Right lobe of liver (tissue), 6 donors: ENCODE results near the gene EHBP1L1. TPM values are rescaled to one million over a fixed set of nuclear protein-coding genes. Genes with fewer than 3 reads are reported as not detected.

Experiments used
- ATAC-seq, 4 donors: fragments of 200-7000 bp; cut with Tn5 transposase; one replicate each; pipeline ENCODE4 v1.9.1; 2020; ENCODE audit warnings: mild to moderate bottlenecking in 4 of 4, moderate library complexity in 4 of 4
- DNase-seq, 3 donors: peaks; one replicate each; pipeline ENCODE4 v3.0.0-alpha.2; 2020
- H3K27ac ChIP-seq, 3 donors: fragments of 200-600 bp; one replicate each; pipeline ENCODE4 v1.8.0; 2022
- H3K27me3 ChIP-seq, 2 donors: fragments of 200-600 bp; one replicate each; pipeline ENCODE4 v1.8.0; 2022
- H3K36me3 ChIP-seq, 4 donors: fragments of 200-600 bp; sonication (generic) in 1 of 4; one replicate each; pipeline versions ENCODE4 v1.5.1 to v1.8.0; 2017 to 2022; ENCODE audit warnings: control low read depth in 1 of 4
- H3K4me1 ChIP-seq, 4 donors: fragments of 200-600 bp; sonication (generic) in 1 of 4; one replicate each; pipeline versions ENCODE4 v1.5.1 to v1.8.0; 2017 to 2022; ENCODE audit warnings: control low read depth in 1 of 4
- H3K4me3 ChIP-seq, 3 donors: fragments of 200-600 bp; one replicate each; pipeline ENCODE4 v1.8.0; 2022
- H3K9me3 ChIP-seq, 4 donors: fragments of 200-600 bp; sonication (generic) in 1 of 4; one replicate each; pipeline versions ENCODE4 v1.5.1 to v1.8.0; 2017 to 2022; ENCODE audit warnings: control low read depth in 1 of 4
- POLR2A ChIP-seq: fragments of 450-650 bp; IDR thresholded peaks from one replicate; pipeline ENCODE4 v1.6.1; 2017; ENCODE audit warnings: antibody characterized with exemption, mild to moderate bottlenecking
- WGBS: methylation state at CpG from one replicate; pipeline ENCODE4 v1.1.6; 2018; ENCODE audit warnings: low coverage, low lambda C conversion rate; ENCODE audit not compliant: insufficient coverage; ENCODE audit errors: missing lambda C conversion rate; 5-methylcytosine and 5-hydroxymethylcytosine counted together
- intact Hi-C, 2 donors: fragments of 100-400 bp; cut with DNase I; formaldehyde crosslinking; loops; one replicate each; pipeline versions ENCODE4 v1.11.2 to v1.14.1; 2022
- total RNA-seq, 6 experiments: library from RNA; depleted of rRNA in 2 of 6; stranded (reverse); fragments of >200 nt in 2 of 6; fragmentation: NEBNext Ultra II Directional in 3 of 6; extraction: Animal tissue kit (Norgen Biotek cat#: 25700) in 3 of 6; gene quantifications; one replicate each; pipeline versions ENCODE4 v1.1.0 to v1.2.4, GENCODE V29; 2016 to 2023
- TF ChIP-seq, protein P1 (sequence below), 4 donors: fragments of 200-600 bp in 3 of 4; fragments of 450-650 bp in 1 of 4; IDR thresholded peaks; one replicate each; pipeline versions ENCODE4 v1.5.1 to v1.8.0; 2016 to 2022; ENCODE audit warnings: antibody characterized with exemption in 4 of 4, mild to moderate bottlenecking in 2 of 4
- donor health status: DM: no; HTN: yes; CAD: no.
- donor health status: DM: no; HTN: no; CAD: no.
- donor health status: DM: no; HTN: no; CAD: no.
- donor health status: DM: no; HTN: yes; CAD: no.
- donor health status: DM: no; HTN: yes; CAD: no.

EHBP1L1 gene
- total RNA-seq, 6 experiments from 2014 or later: 10.0 to 29.9 (median 13.7) TPM

GRCh38 chr11:65624931-65625627 lies 49.2 kb downstream of the EHBP1L1 start:
- no peaks in the 10 kb centered on the region for H3K27me3 ChIP-seq
- no peak overlapping the region for H3K27ac ChIP-seq
- peaks cover 0 to 59% (median 15%) of the 10 kb centered on the region in 4 donors for H3K36me3 ChIP-seq
- H3K4me1 ChIP-seq: no peaks in the 10 kb centered on the region
- H3K9me3 ChIP-seq: no peaks in the 10 kb centered on the region
- WGBS: 73% methylated on average over 3 of the region's 30 CpGs
- intact Hi-C loops: loop anchor here (10.0 kb wide), 3 partner anchors 80 to 200 kb away; no protein-coding TSS in a partner anchor
- TF ChIP-seq, protein P1, sequence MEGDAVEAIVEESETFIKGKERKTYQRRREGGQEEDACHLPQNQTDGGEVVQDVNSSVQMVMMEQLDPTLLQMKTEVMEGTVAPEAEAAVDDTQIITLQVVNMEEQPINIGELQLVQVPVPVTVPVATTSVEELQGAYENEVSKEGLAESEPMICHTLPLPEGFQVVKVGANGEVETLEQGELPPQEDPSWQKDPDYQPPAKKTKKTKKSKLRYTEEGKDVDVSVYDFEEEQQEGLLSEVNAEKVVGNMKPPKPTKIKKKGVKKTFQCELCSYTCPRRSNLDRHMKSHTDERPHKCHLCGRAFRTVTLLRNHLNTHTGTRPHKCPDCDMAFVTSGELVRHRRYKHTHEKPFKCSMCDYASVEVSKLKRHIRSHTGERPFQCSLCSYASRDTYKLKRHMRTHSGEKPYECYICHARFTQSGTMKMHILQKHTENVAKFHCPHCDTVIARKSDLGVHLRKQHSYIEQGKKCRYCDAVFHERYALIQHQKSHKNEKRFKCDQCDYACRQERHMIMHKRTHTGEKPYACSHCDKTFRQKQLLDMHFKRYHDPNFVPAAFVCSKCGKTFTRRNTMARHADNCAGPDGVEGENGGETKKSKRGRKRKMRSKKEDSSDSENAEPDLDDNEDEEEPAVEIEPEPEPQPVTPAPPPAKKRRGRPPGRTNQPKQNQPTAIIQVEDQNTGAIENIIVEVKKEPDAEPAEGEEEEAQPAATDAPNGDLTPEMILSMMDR (IDR thresholded peaks at IDR 0.05): no peak
- no peak for TF ChIP-seq POLR2A
- H3K4me3 ChIP-seq: no peak overlapping the region
- no peak for ATAC-seq
- no peak for DNase-seq

GRCh38 chr11:65625628-65626342 lies 49.9 kb downstream of the EHBP1L1 start:
- intact Hi-C loops: loop anchor here (10.0 kb wide), 3 partner anchors 79 to 199 kb away; no protein-coding TSS in a partner anchor
- H3K27me3 ChIP-seq: no peaks in the 10 kb centered on the region
- WGBS: 5% methylated on average over 3 of the region's 30 CpGs
- ATAC-seq (peak; percentile 80 to 91 (median 87)), DNase-seq (peak in 2 of 3 donors; percentile 63 to 76)
- TF ChIP-seq, protein P1 (IDR thresholded peaks at IDR 0.05): peak; percentile 68 to 77 (median 70)
- TF ChIP-seq POLR2A: no peak
- H3K9me3 ChIP-seq: no peaks in the 10 kb centered on the region
- H3K27ac ChIP-seq: no peak overlapping the region
- no peak overlapping the region for H3K4me3 ChIP-seq
- H3K36me3 ChIP-seq: peaks cover 0 to 62% (median 14%) of the 10 kb centered on the region in 4 donors
- H3K4me1 ChIP-seq: no peaks in the 10 kb centered on the region

GRCh38 chr11:65627202-65627601 lies 51.3 kb downstream of the EHBP1L1 start:
- 89% methylated on average over 4 of the region's 13 CpGs for WGBS

DNA sequence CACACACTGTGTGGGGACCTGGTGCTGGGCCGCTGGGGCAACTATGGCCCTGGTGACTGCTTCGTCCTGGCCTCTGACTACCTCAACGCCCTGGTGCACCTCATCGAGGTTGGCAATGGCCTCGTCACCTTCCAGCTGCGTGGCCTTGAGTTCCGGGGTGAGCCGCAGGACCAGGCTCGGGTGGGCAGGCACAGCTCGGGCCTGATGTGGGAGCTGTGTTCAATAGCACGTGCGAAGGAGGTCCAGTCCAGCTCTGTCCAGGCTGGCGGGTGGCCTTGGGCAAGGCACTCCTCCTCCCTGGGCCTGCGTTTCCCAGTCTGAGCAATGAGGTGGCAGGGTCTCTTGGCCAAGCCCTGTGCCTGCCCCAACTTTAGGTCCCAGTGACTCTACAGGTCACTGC lies 53.7 kb downstream of the EHBP1L1 start:
- 100% methylated on average over 2 of the region's 14 CpGs for WGBS
- no peak overlapping the region for H3K27ac ChIP-seq
- DNase-seq (no peak), ATAC-seq (no peak)
- intact Hi-C loops: loop anchor here (10.0 kb wide), 3 partner anchors 75 to 195 kb away; no protein-coding TSS in a partner anchor
- TF ChIP-seq POLR2A: no peak
- TF ChIP-seq, protein P1 (IDR thresholded peaks at IDR 0.05): no peak
- peaks cover 0 to 10% (median 4%) of the 10 kb centered on the region in 4 donors for H3K4me1 ChIP-seq
- no peak overlapping the region for H3K4me3 ChIP-seq
- H3K27me3 ChIP-seq: no peaks in the 10 kb centered on the region
- peaks cover 0 to 56% (median 15%) of the 10 kb centered on the region in 4 donors for H3K36me3 ChIP-seq
- no peaks in the 10 kb centered on the region for H3K9me3 ChIP-seq

More at GRCh38 chr11:65627202-65627601, 51.3 kb downstream of the EHBP1L1 start:
- H3K36me3 ChIP-seq: peaks cover 0 to 64% (median 14%) of the 10 kb centered on the region in 4 donors
- H3K4me1 ChIP-seq: no peaks in the 10 kb centered on the region
- no peaks in the 10 kb centered on the region for H3K27me3 ChIP-seq
- H3K27ac ChIP-seq: no peak overlapping the region
- DNase-seq: no peak
- intact Hi-C loops: loop anchor here (10.0 kb wide), 3 partner anchors 78 to 198 kb away; no protein-coding TSS in a partner anchor
- no peak overlapping the region for H3K4me3 ChIP-seq
- TF ChIP-seq POLR2A: no peak
- TF ChIP-seq, protein P1 (IDR thresholded peaks at IDR 0.05): no peak
- no peak for ATAC-seq
- no peaks in the 10 kb centered on the region for H3K9me3 ChIP-seq
